HepG2 (cell line): Measurements from ENCODE around the gene HES3. TPM values are rescaled to one million over a fixed set of nuclear protein-coding genes. Genes with fewer than 3 reads are reported as not detected.

Source experiments
- ATAC-seq: fragments of 200-7000 bp; cut with Tn5 transposase; 3 replicates; pipeline ENCODE4 v1.9.1; 2020; ENCODE audit warnings: mild to moderate bottlenecking, moderate library complexity
- BruUV-seq: library from RNA; stranded (reverse); fragments of 400-500 nt; replicated peaks from 2 replicates; lab custom pipeline; 2021; lab: Mats Ljungman, UMichigan
- CTCF ChIA-PET: fragments of 300-600 bp; formaldehyde crosslinking; extraction: SDS; loops from one replicate; lab custom pipeline; 2021; ENCODE audit warnings: low total read pairs, inconsistent platforms, low intra/inter-chr PET ratio; lab: Yijun Ruan, JAX
- POLR2A ChIA-PET: fragments of 350-600 bp; sonication (Branson Sonifier 250); formaldehyde crosslinking; loops from one replicate; lab custom pipeline; 2020; ENCODE audit warnings: antibody characterized with exemption, inconsistent platforms; lab: Yijun Ruan, JAX
- DNase-seq: peaks from one replicate; pipeline ENCODE4 v3.0.0-alpha.2; 2015; ENCODE audit warnings: low spot score
- FAIRE-seq: peaks from 3 replicates; lab custom pipeline; 2011; peaks lifted over from hg19 to GRCh38; lab: Jason Lieb, UNC
- H2AFZ ChIP-seq: one replicate; pipeline ENCODE4 v1.6.1; 2011; ENCODE audit warnings: low read length, inconsistent platforms
- H3K27ac ChIP-seq: fragments of 300-600 bp; 3 replicates; pipeline ENCODE4 v1.8.0; 2011; ENCODE audit warnings: mixed run types, mild to moderate bottlenecking, mixed read lengths, low read length, inconsistent platforms; ENCODE audit not compliant: insufficient read depth; ENCODE audit errors: extremely low read length
- H3K27me3 ChIP-seq, 2 experiments: fragments of 200-600 bp in 1 of 2; 2 replicates in 1 of 2; 3 replicates in 1 of 2; pipeline versions ENCODE4 v1.6.0 to v1.8.0; 2011; ENCODE audit warnings: low read length in 2 of 2, mild to moderate bottlenecking in 2 of 2, moderate library complexity in 2 of 2, inconsistent platforms in 1 of 2; ENCODE audit not compliant: insufficient read depth in 2 of 2, control insufficient read depth in 1 of 2
- H3K36me3 ChIP-seq, 2 experiments: fragments of 200-600 bp in 1 of 2; replicated peaks in 1 of 2; 2 replicates in 1 of 2; 3 replicates in 1 of 2; pipeline versions ENCODE4 v1.5.1 to v1.8.0; 2011; ENCODE audit warnings: low read length in 2 of 2, inconsistent platforms in 1 of 2; ENCODE audit not compliant: insufficient read depth in 2 of 2, control insufficient read depth in 1 of 2
- H3K4me1 ChIP-seq: 2 replicates; pipeline ENCODE4 v1.5.1; 2012; ENCODE audit warnings: low read length, inconsistent platforms; ENCODE audit not compliant: insufficient read depth
- H3K4me2 ChIP-seq: 2 replicates; pipeline ENCODE4 v1.6.0; 2011; ENCODE audit warnings: low read depth, low read length, inconsistent platforms
- H3K4me3 ChIP-seq, 3 experiments: fragments of 200-600 bp in 1 of 3; sonication (generic), shearing (Covaris generic) in 1 of 3; replicated peaks in 1 of 3; 2 replicates each; pipeline ENCODE4 v1.5.1; 2011 to 2016; ENCODE audit warnings: low read length in 3 of 3, inconsistent platforms in 2 of 3, low read depth in 2 of 3, mild to moderate bottlenecking in 2 of 3, control low read depth in 1 of 3, mixed read lengths in 1 of 3; ENCODE audit not compliant: insufficient read depth in 1 of 3
- H3K79me2 ChIP-seq: one replicate; pipeline ENCODE4 v1.6.1; 2011; ENCODE audit warnings: low read length, inconsistent platforms; ENCODE audit not compliant: insufficient read depth
- H3K9ac ChIP-seq: 2 replicates; pipeline ENCODE4 v1.6.0; 2011; ENCODE audit warnings: mild to moderate bottlenecking, low read depth, low read length, inconsistent platforms; ENCODE audit not compliant: insufficient read depth
- H3K9me3 ChIP-seq: 2 replicates; pipeline ENCODE4 v1.5.1; 2012; ENCODE audit warnings: mild to moderate bottlenecking, low read length
- H4K20me1 ChIP-seq: 2 replicates; pipeline ENCODE4 v1.6.0; 2011; ENCODE audit warnings: inconsistent platforms, mild to moderate bottlenecking, low read length, moderate library complexity; ENCODE audit not compliant: insufficient read depth
- BCL6 ChIP-seq: IDR thresholded peaks from 2 replicates; pipeline ENCODE4 v1.6.1; 2016; ENCODE audit warnings: missing genetic modification reagents, missing compliant biosample characterization
- KDM6A ChIP-seq: IDR thresholded peaks from 2 replicates; pipeline ENCODE4 v1.6.1; 2016; ENCODE audit warnings: low read depth
- MTF1 ChIP-seq: sonication (generic); formaldehyde crosslinking; IDR thresholded peaks from 2 replicates; pipeline ENCODE4 v1.5.0; 2020; ENCODE audit warnings: missing genetic modification reagents
- POLR2G ChIP-seq: fragments of 200-400 bp; formaldehyde crosslinking; IDR thresholded peaks from 2 replicates; pipeline ENCODE4 v1.6.1; 2018; ENCODE audit warnings: mild to moderate bottlenecking, low read depth, low read length, moderate library complexity
- PTBP1 ChIP-seq: fragments of 200-400 bp; formaldehyde crosslinking; IDR thresholded peaks from 2 replicates; pipeline ENCODE4 v1.6.1; 2018; ENCODE audit warnings: low read length, low read depth; ENCODE audit not compliant: poor library complexity, severe bottlenecking
- REXO4 ChIP-seq: sonication (generic); formaldehyde crosslinking; IDR thresholded peaks from 2 replicates; pipeline ENCODE4 v1.8.0; 2022; ENCODE audit warnings: missing genetic modification reagents, mild to moderate bottlenecking, borderline replicate concordance
- RFX5 ChIP-seq: IDR thresholded peaks from 2 replicates; pipeline ENCODE4 v1.6.1; 2011; ENCODE audit warnings: low read depth, low read length, improper control_type of control experiment
- ZNF124 ChIP-seq: sonication (generic); formaldehyde crosslinking; IDR thresholded peaks from 2 replicates; pipeline ENCODE4 v1.4.0; 2020; ENCODE audit warnings: missing genetic modification reagents
- ZNF136 ChIP-seq: sonication (generic); formaldehyde crosslinking; IDR thresholded peaks from 2 replicates; pipeline ENCODE4 v1.8.1; 2022; ENCODE audit warnings: low read depth, mild to moderate bottlenecking, moderate library complexity, missing genetic modification reagents
- ZNF441 ChIP-seq: sonication (generic); formaldehyde crosslinking; IDR thresholded peaks from 2 replicates; pipeline ENCODE4 v1.7.0; 2021; ENCODE audit warnings: missing genetic modification reagents, borderline replicate concordance
- ZNF772 ChIP-seq: sonication (generic); formaldehyde crosslinking; IDR thresholded peaks from 2 replicates; pipeline ENCODE4 v1.5.0; 2020; ENCODE audit warnings: mild to moderate bottlenecking, missing genetic modification reagents
- ZZZ3 ChIP-seq: sonication (generic); formaldehyde crosslinking; IDR thresholded peaks from 2 replicates; pipeline ENCODE4 v1.4.0; 2020; ENCODE audit warnings: missing genetic modification reagents, mild to moderate bottlenecking, borderline replicate concordance
- WGBS: methylation state at CpG from one replicate; pipeline ENCODE4 v1.1.6; 2017; ENCODE audit warnings: low lambda C conversion rate; 5-methylcytosine and 5-hydroxymethylcytosine counted together
- in situ Hi-C: cut with HindIII; loops from 2 replicates; pipeline ENCODE4 v1.10.0; 2017; ENCODE audit warnings: low pct_unique_long_range_greater_than_20kb; ENCODE audit not compliant: extremely low pct_ligation_motif_present
- intact Hi-C: fragments of 100-400 bp; cut with micrococcal nuclease; formaldehyde crosslinking; loops from one replicate; pipeline ENCODE4 v1.10.0; 2022; ENCODE audit not compliant: unreplicated experiment
- polyA plus RNA-seq, 8 experiments: library from polyadenylated mRNA; depleted of rRNA in 3 of 8; stranded (reverse) in 7 of 8; unstranded in 1 of 8; fragments of >200 nt; fragmentation: Illumina TruSeq in 4 of 8; extraction: Trizol in 4 of 8; gene quantifications; 2 replicates each; pipeline versions ENCODE4 v1.2.1 to v1.2.3, GENCODE V29; 2011 to 2016; ENCODE audit warnings: low read depth in 4 of 8, missing spikeins in 1 of 8, mixed read lengths in 1 of 8; ENCODE audit not compliant: insufficient read depth in 1 of 8
- total RNA-seq, 5 experiments: library from RNA; depleted of rRNA; stranded (reverse); fragments of >200 nt; fragmentation: Illumina TruSeq; extraction: Trizol; gene quantifications; 2 replicates each; pipeline ENCODE4 v1.2.3, GENCODE V29; 2016; ENCODE audit warnings: low read depth in 1 of 5
- TF ChIP-seq, protein P1 (sequence below): sonication (generic); formaldehyde crosslinking; IDR thresholded peaks from 2 replicates; pipeline ENCODE4 v1.5.0; 2020; ENCODE audit warnings: mild to moderate bottlenecking, missing genetic modification reagents
- TF ChIP-seq, protein P2 (sequence below): IDR thresholded peaks from 2 replicates; pipeline ENCODE4 v1.6.1; 2016; ENCODE audit warnings: missing genetic modification reagents, missing compliant biosample characterization
- TF ChIP-seq, protein P3 (sequence below): sonication (generic); formaldehyde crosslinking; IDR thresholded peaks from 2 replicates; pipeline ENCODE4 v1.5.0; 2020; ENCODE audit warnings: mild to moderate bottlenecking, missing genetic modification reagents
- TF ChIP-seq, protein P4 (sequence below): sonication (generic); formaldehyde crosslinking; IDR thresholded peaks from 2 replicates; pipeline ENCODE4 v1.4.0; 2020; ENCODE audit warnings: missing genetic modification reagents

The HES3 gene
- total and polyA plus RNA-seq, 2 of the 13 experiments (the other 11 are each of a cell fraction or from before 2014, with no cell fraction given) = not detected

DNA sequence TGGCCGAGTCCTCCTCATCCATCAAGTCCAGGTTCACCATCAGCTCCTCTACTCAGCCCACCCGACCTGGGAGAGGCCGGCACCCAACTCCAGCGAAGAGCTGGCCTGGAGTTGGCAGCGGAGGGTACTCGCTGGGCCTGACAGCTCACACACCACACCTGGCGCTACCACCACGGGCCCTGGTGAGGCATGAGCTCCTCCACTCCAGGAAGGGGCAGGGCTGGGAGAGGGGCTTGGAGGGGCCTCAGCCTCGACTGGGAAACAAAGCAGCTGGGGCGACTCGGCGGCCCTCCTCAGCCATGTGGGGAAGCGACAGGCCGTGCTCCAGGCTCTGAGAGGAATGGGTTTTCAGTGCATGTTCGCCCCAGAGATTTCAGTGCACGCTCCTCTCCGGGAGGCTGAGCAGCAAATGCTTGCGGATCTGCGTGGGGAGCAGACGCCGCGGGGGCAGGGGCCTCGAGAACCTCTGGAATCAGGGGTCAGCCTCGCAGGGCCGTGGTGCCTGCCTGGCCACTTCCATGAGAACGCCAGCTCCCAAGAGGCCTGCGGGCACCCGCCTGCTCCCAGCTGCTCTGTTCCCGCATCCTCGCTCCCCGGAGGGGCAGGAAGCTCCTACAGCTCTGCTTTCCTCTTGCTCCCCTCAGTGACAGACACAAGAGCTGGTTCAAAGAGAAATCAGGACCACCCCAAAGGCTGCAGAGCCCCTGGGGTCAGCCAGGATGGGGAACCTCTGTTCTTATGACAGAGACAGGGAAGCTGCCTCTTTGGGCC lies 35.8 kb downstream of the HES3 start:
- no peak for ATAC-seq
- no peaks in the 10 kb centered on the region for H4K20me1 ChIP-seq
- WGBS = 97% methylated on average over 23 of the region's 31 CpGs
- CTCF ChIA-PET = interaction anchor here (1.6 kb wide), 1 partner anchor 33 kb away, joined by 16 read pairs; no protein-coding TSS in a partner anchor
- peaks cover 0 to 1% of the 10 kb centered on the region in 2 experiments; a peak in 2 of 5 replicates for H3K36me3 ChIP-seq
- no peak overlapping the region for H3K27ac ChIP-seq
- no peak overlapping the region for H3K4me2 ChIP-seq
- H3K4me3 ChIP-seq = no peak overlapping the region
- no peaks in the 10 kb centered on the region for H3K27me3 ChIP-seq
- no peaks in the 10 kb centered on the region for H3K79me2 ChIP-seq
- DNase-seq = no peak
- intact Hi-C loops (loop anchor here (2.0 kb wide), 1 partner anchor 33 kb away; no protein-coding TSS in a partner anchor), in situ Hi-C loops (loop anchor here (5.0 kb wide), 1 partner anchor 32 kb away; no protein-coding TSS in a partner anchor)
- H3K9ac ChIP-seq = no peak overlapping the region
- no peak for FAIRE-seq
- BruUV-seq = no TSS peak
- POLR2A ChIA-PET = no interaction called here
- H3K4me1 ChIP-seq = peaks cover 27% of the 10 kb centered on the region
- no peaks in the 10 kb centered on the region for H3K9me3 ChIP-seq
- no peak overlapping the region for H2AFZ ChIP-seq
- TF ChIP-seq BCL6 (CRISPR knock-in tag) = no peak
- TF ChIP-seq, protein P1, sequence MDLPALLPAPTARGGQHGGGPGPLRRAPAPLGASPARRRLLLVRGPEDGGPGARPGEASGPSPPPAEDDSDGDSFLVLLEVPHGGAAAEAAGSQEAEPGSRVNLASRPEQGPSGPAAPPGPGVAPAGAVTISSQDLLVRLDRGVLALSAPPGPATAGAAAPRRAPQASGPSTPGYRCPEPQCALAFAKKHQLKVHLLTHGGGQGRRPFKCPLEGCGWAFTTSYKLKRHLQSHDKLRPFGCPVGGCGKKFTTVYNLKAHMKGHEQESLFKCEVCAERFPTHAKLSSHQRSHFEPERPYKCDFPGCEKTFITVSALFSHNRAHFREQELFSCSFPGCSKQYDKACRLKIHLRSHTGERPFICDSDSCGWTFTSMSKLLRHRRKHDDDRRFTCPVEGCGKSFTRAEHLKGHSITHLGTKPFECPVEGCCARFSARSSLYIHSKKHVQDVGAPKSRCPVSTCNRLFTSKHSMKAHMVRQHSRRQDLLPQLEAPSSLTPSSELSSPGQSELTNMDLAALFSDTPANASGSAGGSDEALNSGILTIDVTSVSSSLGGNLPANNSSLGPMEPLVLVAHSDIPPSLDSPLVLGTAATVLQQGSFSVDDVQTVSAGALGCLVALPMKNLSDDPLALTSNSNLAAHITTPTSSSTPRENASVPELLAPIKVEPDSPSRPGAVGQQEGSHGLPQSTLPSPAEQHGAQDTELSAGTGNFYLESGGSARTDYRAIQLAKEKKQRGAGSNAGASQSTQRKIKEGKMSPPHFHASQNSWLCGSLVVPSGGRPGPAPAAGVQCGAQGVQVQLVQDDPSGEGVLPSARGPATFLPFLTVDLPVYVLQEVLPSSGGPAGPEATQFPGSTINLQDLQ (CRISPR knock-in tag) = no peak
- no peak for TF ChIP-seq MTF1 (CRISPR knock-in tag)
- no peak for TF ChIP-seq POLR2G
- TF ChIP-seq ZZZ3 (CRISPR knock-in tag) = no peak
- TF ChIP-seq ZNF124 = no peak
- TF ChIP-seq, protein P2, sequence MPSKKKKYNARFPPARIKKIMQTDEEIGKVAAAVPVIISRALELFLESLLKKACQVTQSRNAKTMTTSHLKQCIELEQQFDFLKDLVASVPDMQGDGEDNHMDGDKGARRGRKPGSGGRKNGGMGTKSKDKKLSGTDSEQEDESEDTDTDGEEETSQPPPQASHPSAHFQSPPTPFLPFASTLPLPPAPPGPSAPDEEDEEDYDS (CRISPR knock-in tag) = no peak
- no peak for TF ChIP-seq ZNF772 (CRISPR knock-in tag)
- TF ChIP-seq, protein P3, sequence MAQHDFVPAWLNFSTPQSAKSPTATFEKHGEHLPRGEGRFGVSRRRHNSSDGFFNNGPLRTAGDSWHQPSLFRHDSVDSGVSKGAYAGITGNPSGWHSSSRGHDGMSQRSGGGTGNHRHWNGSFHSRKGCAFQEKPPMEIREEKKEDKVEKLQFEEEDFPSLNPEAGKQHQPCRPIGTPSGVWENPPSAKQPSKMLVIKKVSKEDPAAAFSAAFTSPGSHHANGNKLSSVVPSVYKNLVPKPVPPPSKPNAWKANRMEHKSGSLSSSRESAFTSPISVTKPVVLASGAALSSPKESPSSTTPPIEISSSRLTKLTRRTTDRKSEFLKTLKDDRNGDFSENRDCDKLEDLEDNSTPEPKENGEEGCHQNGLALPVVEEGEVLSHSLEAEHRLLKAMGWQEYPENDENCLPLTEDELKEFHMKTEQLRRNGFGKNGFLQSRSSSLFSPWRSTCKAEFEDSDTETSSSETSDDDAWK (CRISPR knock-in tag) = no peak
- TF ChIP-seq KDM6A (CRISPR knock-in tag) = no peak
- TF ChIP-seq PTBP1 = no peak
- no peak for TF ChIP-seq RFX5
- no peak for TF ChIP-seq ZNF441 (CRISPR knock-in tag)
- TF ChIP-seq, protein P4, sequence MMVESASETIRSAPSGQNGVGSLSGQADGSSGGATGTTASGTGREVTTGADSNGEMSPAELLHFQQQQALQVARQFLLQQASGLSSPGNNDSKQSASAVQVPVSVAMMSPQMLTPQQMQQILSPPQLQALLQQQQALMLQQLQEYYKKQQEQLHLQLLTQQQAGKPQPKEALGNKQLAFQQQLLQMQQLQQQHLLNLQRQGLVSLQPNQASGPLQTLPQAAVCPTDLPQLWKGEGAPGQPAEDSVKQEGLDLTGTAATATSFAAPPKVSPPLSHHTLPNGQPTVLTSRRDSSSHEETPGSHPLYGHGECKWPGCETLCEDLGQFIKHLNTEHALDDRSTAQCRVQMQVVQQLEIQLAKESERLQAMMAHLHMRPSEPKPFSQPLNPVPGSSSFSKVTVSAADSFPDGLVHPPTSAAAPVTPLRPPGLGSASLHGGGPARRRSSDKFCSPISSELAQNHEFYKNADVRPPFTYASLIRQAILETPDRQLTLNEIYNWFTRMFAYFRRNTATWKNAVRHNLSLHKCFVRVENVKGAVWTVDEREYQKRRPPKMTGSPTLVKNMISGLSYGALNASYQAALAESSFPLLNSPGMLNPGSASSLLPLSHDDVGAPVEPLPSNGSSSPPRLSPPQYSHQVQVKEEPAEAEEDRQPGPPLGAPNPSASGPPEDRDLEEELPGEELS (CRISPR knock-in tag) = no peak
- no peak for TF ChIP-seq ZNF136
- TF ChIP-seq REXO4 (CRISPR knock-in tag) = no peak
